T-helper 2 cell (primary cell): ENCODE data around the gene GARS1.
"Not testable (repeated sequence)": the region's sequence is repeated elsewhere in the genome, so short reads cannot be mapped to it uniquely, and the experiment has no call there.

Experiments
- DNase-seq, 5 experiments: peaks; one replicate each; pipeline versions ENCODE4 v3.0.0 to v3.0.0-alpha.2; 2012 to 2022
- total RNA-seq, 2 donors: gene quantifications; one replicate each; lab custom pipeline; 2026; lab: John Stamatoyannopoulos, UW

GARS1 gene, protein sequence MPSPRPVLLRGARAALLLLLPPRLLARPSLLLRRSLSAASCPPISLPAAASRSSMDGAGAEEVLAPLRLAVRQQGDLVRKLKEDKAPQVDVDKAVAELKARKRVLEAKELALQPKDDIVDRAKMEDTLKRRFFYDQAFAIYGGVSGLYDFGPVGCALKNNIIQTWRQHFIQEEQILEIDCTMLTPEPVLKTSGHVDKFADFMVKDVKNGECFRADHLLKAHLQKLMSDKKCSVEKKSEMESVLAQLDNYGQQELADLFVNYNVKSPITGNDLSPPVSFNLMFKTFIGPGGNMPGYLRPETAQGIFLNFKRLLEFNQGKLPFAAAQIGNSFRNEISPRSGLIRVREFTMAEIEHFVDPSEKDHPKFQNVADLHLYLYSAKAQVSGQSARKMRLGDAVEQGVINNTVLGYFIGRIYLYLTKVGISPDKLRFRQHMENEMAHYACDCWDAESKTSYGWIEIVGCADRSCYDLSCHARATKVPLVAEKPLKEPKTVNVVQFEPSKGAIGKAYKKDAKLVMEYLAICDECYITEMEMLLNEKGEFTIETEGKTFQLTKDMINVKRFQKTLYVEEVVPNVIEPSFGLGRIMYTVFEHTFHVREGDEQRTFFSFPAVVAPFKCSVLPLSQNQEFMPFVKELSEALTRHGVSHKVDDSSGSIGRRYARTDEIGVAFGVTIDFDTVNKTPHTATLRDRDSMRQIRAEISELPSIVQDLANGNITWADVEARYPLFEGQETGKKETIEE
- total RNA-seq: 149 to 195 reads per million in 2 donors

GRCh38 chr7:30594540-30595435, at the start of gene GARS1:
TSS of gene GARS1 (plus strand) at chr7:30594878. CDS start at chr7:30594922, 44 bp downstream.
- DNase-seq: peak; percentile 75 to 95 (median 84)

GRCh38 chr7:30545791-30546555, 48.7 kb upstream of the GARS1 start:
- no peak for DNase-seq

GRCh38 chr7:30546596-30546995, 48.1 kb upstream of the GARS1 start:
- no peak for DNase-seq

GRCh38 chr7:30548845-30549244, 45.8 kb upstream of the GARS1 start:
- DNase-seq: peak in 1 of 5 experiments; percentile 26

DNA sequence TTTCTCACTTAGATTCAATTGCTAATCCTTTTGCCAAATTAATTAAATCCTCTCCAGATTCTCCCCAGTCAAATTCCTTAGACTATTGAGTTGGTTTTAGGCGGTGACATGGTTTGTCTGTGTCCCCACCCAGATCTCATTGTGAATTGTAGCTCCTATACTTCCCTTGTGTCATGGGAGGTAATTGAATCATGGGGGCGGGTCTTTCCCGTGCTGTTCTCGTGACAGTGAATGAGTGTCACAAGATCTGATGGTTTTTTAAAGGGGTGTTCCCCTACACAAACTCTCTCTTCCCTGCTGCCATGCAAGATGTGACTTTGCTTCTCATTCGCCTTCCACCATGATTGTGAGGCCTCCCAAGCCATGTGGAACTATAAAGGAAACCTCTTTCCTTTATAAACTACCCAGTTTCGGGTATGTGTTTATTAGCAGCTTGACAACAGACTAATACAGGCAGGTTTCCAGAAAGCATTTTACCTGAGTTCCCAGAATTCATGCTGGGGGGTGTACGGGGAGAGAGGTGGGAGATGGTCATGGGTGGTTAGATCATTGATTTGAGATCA, 44.7 kb upstream of the GARS1 start:
- DNase-seq: no peak

- no peak for DNase-seq
Measured at GRCh38 chr7:30552330-30552729, 42.3 kb upstream of the GARS1 start.

DNA sequence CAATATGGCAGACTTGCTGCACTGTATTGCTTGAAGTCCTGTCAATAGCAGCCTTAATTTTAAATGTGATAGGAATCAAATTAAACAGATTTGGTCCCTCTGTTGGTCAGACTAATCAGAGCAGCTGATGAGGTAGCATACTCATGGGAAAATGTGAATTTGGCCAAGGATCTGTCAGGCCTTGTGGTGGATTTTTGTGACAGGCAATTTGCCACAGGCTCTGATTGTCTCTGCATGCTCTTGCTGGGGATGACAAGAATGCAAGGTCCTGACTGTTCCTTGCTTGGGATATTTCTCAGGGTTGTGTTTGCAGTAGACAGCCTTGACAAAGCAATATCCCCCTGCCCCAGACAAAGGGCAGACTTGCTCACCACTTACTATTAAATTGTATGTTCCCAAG, 41.5 kb upstream of the GARS1 start:
- no peak for DNase-seq

GRCh38 chr7:30553546-30553945, 41.1 kb upstream of the GARS1 start:
- no peak for DNase-seq

- no peak for DNase-seq
Measured at GRCh38 chr7:30555525-30555924, 39.2 kb upstream of the GARS1 start.

GRCh38 chr7:30556840-30557239, 37.8 kb upstream of the GARS1 start:
- no peak for DNase-seq

- DNase-seq: no peak
Measured at GRCh38 chr7:30557245-30557644, 37.4 kb upstream of the GARS1 start.

- no peak for DNase-seq
Measured at GRCh38 chr7:30559611-30560010, 35.1 kb upstream of the GARS1 start.

GRCh38 chr7:30561389-30561788, 33.3 kb upstream of the GARS1 start:
- no peak for DNase-seq

DNA sequence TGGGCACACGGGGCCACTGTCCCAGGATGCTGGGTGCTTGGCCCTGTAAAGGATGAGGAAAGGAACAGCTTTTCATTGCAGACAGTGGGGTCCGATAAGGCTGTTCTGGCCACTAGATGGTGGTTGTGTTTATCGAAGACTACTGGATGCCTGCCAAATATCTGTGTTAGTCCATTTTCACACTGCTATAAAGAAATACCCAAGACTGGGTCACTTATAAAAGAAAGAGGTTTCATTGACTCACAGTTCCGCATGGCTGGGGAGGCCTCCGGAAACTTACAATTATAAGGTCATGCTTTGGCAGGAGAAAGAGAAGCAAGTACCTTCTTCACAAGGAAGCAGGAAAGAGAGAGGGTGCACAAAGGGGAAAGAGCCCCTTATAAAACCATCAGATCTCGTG, 32.2 kb upstream of the GARS1 start:
- DNase-seq: no peak

- no peak for DNase-seq
Measured at GRCh38 chr7:30562909-30563308, 31.8 kb upstream of the GARS1 start.

- DNase-seq: no peak
Measured at GRCh38 chr7:30563326-30563942, 31.2 kb upstream of the GARS1 start.

DNA sequence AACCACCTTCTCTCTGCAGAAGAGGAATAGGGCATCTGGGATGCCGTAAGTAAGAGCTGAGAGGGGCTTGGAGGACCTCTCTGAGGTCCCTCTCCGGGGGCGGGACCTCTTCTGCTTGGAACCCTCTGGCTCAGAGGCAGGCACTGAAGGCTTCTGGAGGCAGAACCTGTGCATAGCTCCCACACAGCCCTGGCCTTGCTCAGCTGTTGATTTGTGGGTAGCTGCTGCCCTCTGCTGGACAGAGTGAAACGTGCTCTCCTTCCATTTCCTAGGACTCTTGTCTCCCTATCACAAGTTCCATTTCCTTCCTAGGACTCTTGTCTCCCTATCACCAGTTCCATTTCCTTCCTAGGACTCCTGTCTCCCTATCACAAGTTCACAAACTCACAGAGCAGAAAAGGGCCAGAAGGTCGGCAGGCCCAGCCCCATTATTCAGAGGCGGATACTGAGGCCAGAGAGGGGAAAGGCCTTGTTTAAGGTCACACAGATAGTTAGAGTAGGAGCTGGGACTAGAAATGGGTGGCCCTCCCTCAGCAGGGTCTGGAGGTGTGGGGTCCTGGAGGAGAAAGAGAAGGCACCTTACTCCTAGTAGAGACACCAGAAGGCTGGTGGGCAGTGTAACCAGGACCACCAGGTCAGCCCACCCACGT, 30.3 kb upstream of the GARS1 start:
- DNase-seq: peak; percentile 33 to 77 (median 64)

DNA sequence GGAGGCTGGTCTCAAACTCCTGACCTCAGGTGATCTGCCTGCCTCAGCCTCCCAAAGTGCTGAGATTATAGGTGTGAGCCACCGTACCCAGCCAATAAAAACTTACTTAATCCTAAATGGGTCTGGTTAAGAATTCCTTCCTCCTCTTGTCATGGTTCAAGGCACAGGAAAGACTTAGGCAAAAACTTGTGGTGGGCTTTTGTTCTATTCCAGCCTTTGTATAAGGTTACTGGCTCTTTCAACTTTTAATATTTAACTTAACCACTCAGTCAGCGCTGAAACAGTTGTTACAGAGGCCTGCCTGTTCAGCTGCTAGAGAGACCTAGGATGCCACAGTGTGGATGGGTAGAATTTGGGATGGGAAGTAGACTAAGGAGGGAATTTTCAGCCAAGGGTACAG, 28.1 kb upstream of the GARS1 start:
- no peak for DNase-seq

GRCh38 chr7:30567081-30567480, 27.6 kb upstream of the GARS1 start:
- DNase-seq: no peak

- not testable (repeated sequence) for DNase-seq
Measured at GRCh38 chr7:30570238-30570637, 24.4 kb upstream of the GARS1 start.
